Right kidney (tissue), 1 donor: Measurements from ENCODE around the gene FCHSD2.
"Not testable (repeated sequence)": the region's sequence is repeated elsewhere in the genome, so short reads cannot be mapped to it uniquely, and the experiment has no call there.

Experiments used
- DNase-seq: peaks from one replicate; pipeline ENCODE4 v3.0.0-alpha.2; 2016

FCHSD2 gene

DNA sequence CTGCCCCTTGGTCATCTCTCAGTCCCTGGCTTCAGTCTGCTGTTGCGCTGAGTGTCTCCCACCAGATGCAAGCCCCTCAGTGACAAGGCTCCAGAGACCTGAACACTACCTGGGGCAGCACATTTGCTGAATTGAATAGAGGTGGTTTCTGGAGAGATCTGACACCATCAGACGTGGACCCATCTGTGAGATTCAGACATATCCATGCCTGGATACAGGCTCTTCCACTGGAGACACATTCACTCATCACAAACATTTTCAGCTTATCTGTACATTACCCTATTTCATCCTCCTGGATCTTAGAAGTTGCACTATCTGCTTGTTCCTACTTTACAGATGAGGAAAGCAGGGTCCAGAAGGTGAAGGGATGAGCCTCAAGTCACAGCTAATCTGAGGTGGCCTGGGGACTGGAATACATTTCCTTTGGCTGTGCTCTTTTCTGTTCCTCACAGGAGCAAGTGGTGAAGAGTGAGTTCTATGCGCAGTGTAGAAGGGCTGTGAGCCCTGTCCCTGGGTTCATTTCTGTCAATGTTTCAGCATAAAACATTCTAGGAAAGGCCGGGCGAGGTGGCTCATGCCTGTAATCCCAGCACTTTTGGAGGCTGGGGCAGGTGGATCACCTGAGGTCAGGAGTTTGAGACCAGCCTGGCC, 308.9 kb downstream of the FCHSD2 start:
- DNase-seq = no peak

GRCh38 chr11:72832301-72833082, 309.6 kb downstream of the FCHSD2 start:
- DNase-seq = no peak

DNA sequence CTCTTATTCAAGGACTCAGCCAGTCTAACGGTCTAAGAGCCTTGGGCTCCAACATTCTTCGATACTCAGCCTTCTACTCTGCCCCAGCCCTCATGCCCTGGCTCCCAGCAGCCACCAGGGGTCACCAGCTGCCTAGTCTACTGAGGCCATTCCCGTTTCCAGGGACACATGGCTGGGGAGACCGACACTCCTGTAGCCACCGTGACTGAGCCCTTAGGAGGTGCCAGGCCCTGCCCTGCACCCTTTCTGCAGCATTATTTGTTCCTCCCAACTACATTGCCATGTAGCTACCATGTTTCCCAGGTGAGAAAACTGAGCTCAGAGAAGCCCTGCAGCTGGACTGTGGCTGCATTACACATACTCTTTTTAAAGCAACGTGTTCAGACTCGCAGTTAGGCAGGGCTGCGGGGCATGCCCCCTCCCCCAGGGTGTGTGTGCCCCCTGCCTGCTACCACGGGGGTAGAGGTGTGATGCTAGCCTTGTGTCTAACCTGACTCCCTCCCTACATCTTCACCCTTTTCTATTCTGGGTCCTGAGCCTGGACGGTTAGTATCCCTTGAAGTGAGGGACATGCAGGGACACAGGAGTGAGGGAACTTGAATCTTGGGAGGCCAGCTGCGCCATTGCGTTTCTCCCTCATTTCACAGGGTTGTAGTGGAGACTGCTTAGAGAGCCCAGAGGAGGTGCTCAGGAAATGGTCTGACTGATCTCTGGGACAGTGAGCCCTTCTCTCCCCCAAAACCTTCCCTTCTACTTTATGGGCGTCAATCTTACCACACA, 310.4 kb downstream of the FCHSD2 start:
- peak; percentile 73 for DNase-seq

DNA sequence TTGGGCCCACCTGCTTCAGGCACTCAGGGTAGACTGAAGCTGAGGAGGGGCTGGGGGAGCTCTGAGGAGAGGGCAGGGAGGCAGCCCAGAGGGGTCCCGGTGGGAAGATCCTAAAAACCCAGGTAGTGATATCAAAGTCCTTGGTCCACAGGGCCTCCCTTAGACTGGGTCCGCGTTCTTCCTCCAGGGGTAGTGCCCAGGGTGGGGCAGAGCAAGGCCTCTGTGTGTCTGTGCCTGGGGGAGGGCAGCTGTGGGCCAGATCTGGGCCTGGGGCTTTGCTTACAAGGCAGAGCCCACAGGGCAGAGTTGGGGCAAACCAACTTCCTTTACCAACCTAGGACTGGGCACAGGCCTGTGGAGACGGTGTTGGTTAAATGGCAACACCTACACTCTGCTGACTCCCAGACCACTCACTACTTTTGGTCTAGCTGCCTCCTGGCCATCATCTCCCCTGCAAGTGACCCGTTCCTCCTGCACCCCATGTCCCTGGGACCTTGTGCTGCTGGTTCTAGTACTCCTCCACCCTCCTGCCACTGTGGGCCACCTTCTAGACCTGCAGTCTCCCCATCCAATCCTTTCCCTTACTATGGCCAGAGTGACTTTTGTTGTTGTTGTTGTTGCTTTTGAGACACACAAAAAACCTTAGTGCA, 312.1 kb downstream of the FCHSD2 start:
- no peak for DNase-seq

DNA sequence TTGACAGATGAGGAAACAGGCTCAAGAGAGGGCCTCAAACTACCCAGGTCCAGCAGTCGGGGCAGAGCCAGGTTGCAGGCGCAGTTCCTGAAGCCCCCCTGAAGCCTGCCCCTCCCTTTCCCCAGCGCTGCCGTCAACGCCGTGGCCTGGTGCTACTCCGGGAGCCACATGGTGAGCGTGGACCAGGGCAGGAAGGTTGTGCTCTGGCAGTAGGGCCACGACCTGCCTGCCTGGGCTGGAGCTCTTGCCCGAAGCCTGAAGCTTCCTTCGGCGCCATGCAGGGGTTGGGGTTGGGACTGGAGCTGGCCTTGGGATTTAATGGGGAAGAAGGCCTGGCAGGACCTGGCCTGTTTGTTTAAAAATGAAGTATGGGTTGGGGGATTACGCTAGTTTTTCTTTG, 312.9 kb downstream of the FCHSD2 start:
- DNase-seq = no peak

- no peak for DNase-seq
Measured at GRCh38 chr11:72828692-72829101, 313.4 kb downstream of the FCHSD2 start.

GRCh38 chr11:72828081-72828567, 314.0 kb downstream of the FCHSD2 start:
- DNase-seq = no peak

- not testable (repeated sequence) for DNase-seq
Measured at GRCh38 chr11:72827656-72828055, 314.5 kb downstream of the FCHSD2 start.

GRCh38 chr11:72826942-72827480, 315.1 kb downstream of the FCHSD2 start:
- no peak for DNase-seq

DNA sequence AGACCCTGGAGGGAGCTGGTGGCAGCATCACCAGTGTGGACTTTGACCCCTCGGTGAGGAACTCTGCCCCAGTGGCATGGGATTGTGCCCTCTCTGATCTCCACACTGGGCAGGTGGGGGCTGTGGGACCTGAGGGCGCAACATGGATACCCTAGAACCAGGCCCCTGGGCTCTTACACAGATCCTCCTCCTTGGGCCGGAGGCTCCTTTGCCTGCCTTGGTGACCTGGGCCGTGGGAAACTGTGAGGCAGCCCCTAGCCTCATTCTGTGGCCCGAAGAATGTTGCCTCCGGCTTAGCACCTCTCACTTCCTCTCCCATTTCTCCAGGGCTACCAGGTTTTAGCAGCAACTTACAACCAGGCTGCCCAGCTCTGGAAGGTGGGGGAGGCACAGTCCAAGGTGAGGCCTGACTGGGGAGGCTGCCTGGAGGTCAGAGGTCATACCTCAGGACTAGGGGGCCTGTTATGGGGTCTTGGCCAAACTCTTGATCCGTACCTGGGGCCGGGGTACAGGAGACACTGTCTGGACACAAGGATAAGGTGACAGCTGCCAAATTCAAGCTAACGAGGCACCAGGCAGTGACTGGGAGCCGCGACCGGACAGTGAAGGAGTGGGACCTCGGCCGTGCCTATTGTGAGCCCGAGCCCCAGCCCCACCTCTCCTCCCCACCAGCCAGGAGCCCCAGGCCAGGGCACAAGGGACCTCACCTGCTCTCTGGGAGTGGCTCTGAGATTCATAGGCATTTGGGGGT, 315.8 kb downstream of the FCHSD2 start:
- no peak for DNase-seq

DNA sequence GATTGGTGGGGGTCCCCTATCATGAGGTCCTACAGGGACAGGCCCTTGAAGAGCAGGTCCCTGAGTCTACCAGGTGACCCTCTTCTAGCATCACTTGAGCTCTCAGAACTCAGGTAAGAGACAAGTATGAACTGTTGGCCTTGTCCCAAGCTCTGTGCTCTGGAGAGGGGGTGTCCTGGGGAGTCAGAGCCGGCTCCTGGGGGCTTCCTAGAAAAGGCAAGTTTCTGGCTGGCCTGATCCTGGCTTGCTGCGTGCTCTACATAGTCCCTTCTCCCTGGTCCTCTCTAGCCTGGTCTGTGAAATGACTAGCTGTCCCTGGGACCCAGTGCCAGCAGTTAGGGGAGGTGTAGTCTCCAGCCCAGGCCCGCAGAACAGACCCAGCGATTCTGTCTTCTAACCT, 316.5 kb downstream of the FCHSD2 start:
- no peak for DNase-seq

DNA sequence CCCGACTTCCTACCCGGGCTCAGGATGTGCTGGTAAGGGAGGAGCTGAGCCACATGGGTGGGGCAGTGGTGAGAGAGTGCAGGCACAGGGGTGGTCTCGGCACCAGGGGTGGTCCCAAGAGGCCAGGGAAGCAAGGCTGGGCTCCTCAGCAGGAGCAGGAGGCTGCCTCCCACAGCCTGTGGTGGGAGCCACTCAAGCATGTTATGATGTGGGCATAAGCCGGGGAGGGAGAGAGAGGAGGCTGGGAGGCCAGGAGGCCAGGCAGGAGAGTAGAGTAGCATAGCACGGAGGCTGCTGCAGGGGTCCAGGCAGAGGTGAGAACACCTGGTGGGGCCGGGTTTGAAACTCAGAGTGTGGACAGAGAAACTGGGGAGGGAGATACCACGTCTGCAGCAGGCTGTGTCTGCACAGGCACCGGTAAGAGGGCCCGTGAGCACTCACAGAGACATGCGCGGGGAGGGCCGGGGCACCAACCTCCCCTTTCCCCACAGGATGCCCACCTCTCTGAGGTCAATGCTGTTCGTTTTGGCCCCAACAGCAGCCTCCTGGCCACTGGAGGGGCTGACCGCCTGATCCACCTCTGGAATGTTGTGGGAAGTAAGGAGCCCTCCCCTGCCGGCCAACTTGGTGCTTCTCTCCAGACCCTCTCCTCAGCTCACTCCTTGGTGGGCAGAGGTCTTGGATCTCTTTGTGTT, 317.2 kb downstream of the FCHSD2 start:
- no peak for DNase-seq

DNA sequence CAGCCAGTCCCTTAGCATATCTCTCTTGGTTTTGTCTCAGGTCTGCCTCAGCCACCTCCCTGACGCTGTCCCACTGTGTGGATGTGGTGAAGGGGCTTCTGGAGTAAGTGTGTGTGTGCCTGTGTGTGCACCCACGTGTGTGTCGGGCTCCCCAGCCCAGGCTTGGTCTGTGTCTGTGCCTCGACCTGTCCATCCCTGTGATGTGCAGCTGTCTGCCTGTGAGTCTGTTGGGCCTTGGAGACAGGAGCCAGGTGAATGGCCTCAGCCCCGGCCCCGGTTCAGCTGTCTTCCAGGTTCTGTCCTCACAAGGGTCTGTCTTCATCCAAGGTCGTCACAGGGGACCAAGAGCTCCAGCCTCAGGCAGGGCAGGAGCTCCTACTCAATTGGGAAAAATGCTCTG, 318.1 kb downstream of the FCHSD2 start:
- DNase-seq = no peak

- DNase-seq = no peak
Measured at GRCh38 chr11:72823105-72823804, 318.9 kb downstream of the FCHSD2 start.

DNA sequence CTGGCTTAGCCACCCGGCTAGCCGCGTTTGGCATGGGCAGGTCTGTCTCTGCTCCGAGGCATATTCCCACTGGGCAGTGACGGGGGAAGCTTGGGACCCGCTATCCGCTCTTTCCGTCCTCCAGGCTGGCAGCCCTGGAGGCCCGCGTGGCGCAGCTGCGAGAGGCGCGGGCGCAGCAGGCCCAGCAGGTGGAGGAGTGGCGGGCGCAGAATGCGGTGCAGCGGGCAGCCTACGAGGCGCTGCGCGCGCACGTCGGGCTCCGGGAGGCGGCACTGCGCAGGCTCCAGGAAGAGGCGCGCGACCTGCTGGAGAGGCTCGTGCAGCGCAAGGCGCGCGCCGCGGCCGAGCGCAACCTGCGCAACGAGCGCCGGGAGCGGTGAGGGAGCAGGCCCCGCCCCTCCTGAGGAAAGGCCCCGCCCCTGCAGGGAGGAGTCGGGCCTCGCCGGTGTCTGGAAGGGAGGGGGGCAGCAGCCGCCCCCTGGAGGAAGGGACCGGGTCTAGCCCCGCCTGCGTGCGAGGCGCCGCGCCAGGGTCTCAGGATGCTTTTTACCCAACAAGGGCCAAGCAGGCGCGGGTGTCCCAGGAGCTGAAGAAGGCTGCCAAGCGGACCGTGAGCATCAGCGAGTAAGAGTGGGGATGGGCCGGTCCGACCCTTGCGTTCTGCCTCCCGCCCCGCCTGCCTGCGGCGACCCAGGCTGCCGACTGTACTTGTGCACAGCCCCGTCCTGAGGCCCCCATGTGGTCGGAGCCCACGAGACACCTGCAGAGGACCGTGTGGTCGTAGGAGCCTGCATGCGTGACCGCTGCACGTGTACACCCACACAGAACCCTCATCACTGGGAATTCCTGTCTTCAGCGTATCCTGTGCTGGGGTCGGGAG, 320.0 kb downstream of the FCHSD2 start:
- peak; percentile 98 for DNase-seq

DNA sequence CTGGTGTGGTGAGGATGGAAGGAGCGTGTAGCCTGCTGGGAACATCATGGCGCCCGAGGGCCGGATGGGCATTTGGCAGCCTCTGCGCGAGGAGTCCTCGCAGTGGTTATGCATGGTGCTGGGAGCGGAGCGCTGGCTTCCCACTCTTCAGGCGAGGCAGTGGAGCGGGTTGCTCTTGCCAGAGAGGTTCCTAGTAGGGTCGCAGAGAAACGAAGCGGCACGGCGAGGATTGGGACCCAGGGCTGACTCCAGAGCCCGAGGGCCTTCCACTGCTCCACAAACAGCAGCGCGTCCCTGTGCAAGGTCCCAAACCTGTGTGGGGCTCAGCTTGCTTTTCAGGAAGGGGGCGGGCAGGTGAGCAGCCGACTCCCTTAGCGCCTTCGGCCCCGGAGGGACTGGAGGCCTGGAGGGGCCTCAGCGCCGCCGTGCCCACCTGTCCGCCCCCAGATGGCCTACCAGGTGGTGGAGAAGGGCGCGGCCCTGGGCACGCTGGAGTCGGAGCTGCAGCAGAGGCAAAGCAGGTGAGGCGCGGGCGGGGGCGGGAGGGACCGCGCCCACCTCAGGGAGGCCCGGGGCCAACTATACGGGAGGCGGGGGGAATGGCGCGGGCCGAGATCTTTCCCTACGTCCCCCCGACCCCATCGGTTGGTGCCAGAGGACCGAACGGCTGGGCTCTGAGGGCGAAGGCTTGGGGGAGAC, 320.7 kb downstream of the FCHSD2 start:
- peak; percentile 57 for DNase-seq

- no peak for DNase-seq
Measured at GRCh38 chr11:72820439-72821139, 321.5 kb downstream of the FCHSD2 start.

DNA sequence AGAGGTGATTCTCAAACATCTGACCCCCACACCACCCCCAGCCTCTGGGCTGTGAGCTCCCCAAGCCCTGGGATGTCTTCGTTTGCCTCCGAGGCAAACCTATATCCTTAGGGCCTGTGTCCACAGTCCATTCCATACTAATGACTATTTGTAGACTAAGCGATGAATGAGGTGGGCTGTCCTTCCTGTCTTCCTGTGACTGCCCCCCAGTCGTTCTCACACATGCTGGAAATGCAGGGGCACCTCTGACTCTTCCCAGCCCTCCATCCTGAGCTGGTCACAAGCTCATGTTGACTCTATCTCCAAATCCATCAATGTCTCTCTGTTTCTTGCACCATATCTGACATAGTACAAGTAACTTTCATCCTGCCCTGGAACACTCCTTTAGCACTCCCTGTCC, 323.1 kb downstream of the FCHSD2 start:
- no peak for DNase-seq
